HEK293 (cell line): ENCODE results near the gene DCTN2.

ENCODE experiments used
- CTCF ChIP-seq: fragments of 450-650 bp; formaldehyde crosslinking; IDR thresholded peaks from 2 replicates; pipeline ENCODE4 v1.5.1; 2016; ENCODE audit warnings: missing biosample characterization, missing genetic modification characterization
- IKZF3 ChIP-seq: fragments of 450-650 bp; IDR thresholded peaks from 2 replicates; pipeline ENCODE4 v1.5.0; 2018; ENCODE audit warnings: missing biosample characterization, mild to moderate bottlenecking, missing genetic modification characterization, moderate library complexity
- ZNF121 ChIP-seq: fragments of 450-650 bp; formaldehyde crosslinking; IDR thresholded peaks from 2 replicates; pipeline ENCODE4 v1.5.1; 2016; ENCODE audit warnings: missing biosample characterization, missing genetic modification characterization
- ZNF239 ChIP-seq: fragments of 450-650 bp; formaldehyde crosslinking; IDR thresholded peaks from 2 replicates; pipeline ENCODE4 v1.5.1; 2016; ENCODE audit warnings: missing biosample characterization, missing genetic modification characterization
- ZNF394 ChIP-seq: fragments of 450-650 bp; formaldehyde crosslinking; IDR thresholded peaks from 2 replicates; pipeline ENCODE4 v1.5.1; 2016; ENCODE audit warnings: missing biosample characterization, missing genetic modification characterization, mild to moderate bottlenecking, moderate library complexity, borderline replicate concordance
- ZNF549 ChIP-seq: fragments of 450-650 bp; IDR thresholded peaks from 2 replicates; pipeline ENCODE4 v1.5.1; 2018; ENCODE audit warnings: missing biosample characterization, missing genetic modification characterization, mild to moderate bottlenecking, inconsistent platforms, moderate library complexity
- TF ChIP-seq, protein P1 (sequence below): fragments of 450-650 bp; formaldehyde crosslinking; IDR thresholded peaks from 2 replicates; pipeline ENCODE4 v1.5.1; 2016; ENCODE audit warnings: missing biosample characterization, missing genetic modification characterization, borderline replicate concordance

DNA sequence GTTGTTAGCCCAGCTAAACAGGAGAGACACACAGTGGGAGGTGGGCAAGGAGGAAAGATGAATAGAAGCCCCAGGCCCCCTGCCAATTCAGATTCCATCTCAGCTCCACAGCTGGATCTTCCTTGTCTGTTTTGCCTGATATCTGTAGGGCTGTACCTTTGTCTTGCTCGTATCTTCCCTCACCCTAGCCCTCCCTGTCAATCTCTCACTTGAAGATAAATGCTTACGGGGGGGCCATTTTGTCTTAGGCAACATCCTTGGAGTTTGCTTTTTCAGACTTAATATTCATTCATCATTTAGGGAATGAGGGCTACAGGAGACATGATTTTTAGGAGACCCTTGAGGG lies 5.3 kb upstream of the DCTN2 start:
- TF ChIP-seq ZNF239 (tag by site-specific recombination) = no peak
- TF ChIP-seq ZNF549 (tag by site-specific recombination) = no peak
- no peak for TF ChIP-seq ZNF394
- TF ChIP-seq CTCF (tag by site-specific recombination) = no peak
- TF ChIP-seq IKZF3 (tag by site-specific recombination) = no peak
- TF ChIP-seq ZNF121 (tag by site-specific recombination) = no peak
- TF ChIP-seq, protein P1, sequence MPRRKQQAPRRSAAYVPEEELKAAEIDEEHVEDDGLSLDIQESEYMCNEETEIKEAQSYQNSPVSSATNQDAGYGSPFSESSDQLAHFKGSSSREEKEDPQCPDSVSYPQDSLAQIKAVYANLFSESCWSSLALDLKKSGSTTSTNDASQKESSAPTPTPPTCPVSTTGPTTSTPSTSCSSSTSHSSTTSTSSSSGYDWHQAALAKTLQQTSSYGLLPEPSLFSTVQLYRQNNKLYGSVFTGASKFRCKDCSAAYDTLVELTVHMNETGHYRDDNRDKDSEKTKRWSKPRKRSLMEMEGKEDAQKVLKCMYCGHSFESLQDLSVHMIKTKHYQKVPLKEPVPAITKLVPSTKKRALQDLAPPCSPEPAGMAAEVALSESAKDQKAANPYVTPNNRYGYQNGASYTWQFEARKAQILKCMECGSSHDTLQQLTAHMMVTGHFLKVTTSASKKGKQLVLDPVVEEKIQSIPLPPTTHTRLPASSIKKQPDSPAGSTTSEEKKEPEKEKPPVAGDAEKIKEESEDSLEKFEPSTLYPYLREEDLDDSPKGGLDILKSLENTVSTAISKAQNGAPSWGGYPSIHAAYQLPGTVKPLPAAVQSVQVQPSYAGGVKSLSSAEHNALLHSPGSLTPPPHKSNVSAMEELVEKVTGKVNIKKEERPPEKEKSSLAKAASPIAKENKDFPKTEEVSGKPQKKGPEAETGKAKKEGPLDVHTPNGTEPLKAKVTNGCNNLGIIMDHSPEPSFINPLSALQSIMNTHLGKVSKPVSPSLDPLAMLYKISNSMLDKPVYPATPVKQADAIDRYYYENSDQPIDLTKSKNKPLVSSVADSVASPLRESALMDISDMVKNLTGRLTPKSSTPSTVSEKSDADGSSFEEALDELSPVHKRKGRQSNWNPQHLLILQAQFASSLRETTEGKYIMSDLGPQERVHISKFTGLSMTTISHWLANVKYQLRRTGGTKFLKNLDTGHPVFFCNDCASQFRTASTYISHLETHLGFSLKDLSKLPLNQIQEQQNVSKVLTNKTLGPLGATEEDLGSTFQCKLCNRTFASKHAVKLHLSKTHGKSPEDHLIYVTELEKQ (tag by site-specific recombination) = no peak
